Measurements from ENCODE around the gene TNPO1. TPM values are rescaled to one million over a fixed set of nuclear protein-coding genes. Genes with fewer than 3 reads are reported as not detected.

TNPO1 gene
- total and polyA plus RNA-seq, 9 of the 15 experiments (the other 6 are each of a cell fraction or from before 2014, with no cell fraction given), result 20.8 to 176 (median 97.9) TPM

- no TSS peak for BruUV-seq (replicated peaks)
- H3K4me2 ChIP-seq (ENCODE audit: insufficient read depth, low read length), result no peak overlapping the region
- no peaks in the 10 kb centered on the region for H4K20me1 ChIP-seq (replicated peaks; ENCODE audit: control insufficient read depth, insufficient read depth, low read length)
- H3K9ac ChIP-seq (ENCODE audit: insufficient read depth in 1 of 2, low read depth in 2 of 2, low read length in 2 of 2), result no peak overlapping the region
- no peaks in the 10 kb centered on the region; a peak in 2 of 5 replicates for H3K27me3 ChIP-seq (ENCODE audit: control insufficient read depth in 2 of 2, insufficient read depth in 2 of 2, low read length in 2 of 2)
- ATAC-seq (no peak), DNase-seq (ENCODE audit: extremely low read depth in 1 of 4, low spot score in 3 of 4) (no peak), FAIRE-seq (no peak)
- ChIA-PET CTCF (ENCODE audit: low intra/inter-chr PET ratio) (no interaction called here), POLR2A (no interaction called here)
- no peak for TF ChIP-seq ZNF785 (CRISPR knock-in tag; IDR thresholded peaks at IDR 0.05)
- TF ChIP-seq, protein P1, sequence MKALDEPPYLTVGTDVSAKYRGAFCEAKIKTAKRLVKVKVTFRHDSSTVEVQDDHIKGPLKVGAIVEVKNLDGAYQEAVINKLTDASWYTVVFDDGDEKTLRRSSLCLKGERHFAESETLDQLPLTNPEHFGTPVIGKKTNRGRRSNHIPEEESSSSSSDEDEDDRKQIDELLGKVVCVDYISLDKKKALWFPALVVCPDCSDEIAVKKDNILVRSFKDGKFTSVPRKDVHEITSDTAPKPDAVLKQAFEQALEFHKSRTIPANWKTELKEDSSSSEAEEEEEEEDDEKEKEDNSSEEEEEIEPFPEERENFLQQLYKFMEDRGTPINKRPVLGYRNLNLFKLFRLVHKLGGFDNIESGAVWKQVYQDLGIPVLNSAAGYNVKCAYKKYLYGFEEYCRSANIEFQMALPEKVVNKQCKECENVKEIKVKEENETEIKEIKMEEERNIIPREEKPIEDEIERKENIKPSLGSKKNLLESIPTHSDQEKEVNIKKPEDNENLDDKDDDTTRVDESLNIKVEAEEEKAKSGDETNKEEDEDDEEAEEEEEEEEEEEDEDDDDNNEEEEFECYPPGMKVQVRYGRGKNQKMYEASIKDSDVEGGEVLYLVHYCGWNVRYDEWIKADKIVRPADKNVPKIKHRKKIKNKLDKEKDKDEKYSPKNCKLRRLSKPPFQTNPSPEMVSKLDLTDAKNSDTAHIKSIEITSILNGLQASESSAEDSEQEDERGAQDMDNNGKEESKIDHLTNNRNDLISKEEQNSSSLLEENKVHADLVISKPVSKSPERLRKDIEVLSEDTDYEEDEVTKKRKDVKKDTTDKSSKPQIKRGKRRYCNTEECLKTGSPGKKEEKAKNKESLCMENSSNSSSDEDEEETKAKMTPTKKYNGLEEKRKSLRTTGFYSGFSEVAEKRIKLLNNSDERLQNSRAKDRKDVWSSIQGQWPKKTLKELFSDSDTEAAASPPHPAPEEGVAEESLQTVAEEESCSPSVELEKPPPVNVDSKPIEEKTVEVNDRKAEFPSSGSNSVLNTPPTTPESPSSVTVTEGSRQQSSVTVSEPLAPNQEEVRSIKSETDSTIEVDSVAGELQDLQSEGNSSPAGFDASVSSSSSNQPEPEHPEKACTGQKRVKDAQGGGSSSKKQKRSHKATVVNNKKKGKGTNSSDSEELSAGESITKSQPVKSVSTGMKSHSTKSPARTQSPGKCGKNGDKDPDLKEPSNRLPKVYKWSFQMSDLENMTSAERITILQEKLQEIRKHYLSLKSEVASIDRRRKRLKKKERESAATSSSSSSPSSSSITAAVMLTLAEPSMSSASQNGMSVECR (CRISPR knock-in tag; IDR thresholded peaks at IDR 0.05), result no peak
- TF ChIP-seq BCL6 (CRISPR knock-in tag; IDR thresholded peaks at IDR 0.05), result no peak
- TF ChIP-seq NEUROD1 (IDR thresholded peaks at IDR 0.05; ENCODE audit: borderline replicate concordance, low read depth, low read length, partially characterized antibody), result no peak
- TF ChIP-seq ZNF764 (CRISPR knock-in tag; IDR thresholded peaks at IDR 0.05; ENCODE audit: low read depth), result no peak
- TF ChIP-seq FOXP1 (CRISPR knock-in tag; IDR thresholded peaks at IDR 0.05), result no peak
- TF ChIP-seq, protein P2, sequence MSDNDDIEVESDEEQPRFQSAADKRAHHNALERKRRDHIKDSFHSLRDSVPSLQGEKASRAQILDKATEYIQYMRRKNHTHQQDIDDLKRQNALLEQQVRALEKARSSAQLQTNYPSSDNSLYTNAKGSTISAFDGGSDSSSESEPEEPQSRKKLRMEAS (CRISPR knock-in tag; IDR thresholded peaks at IDR 0.05), result no peak
- TF ChIP-seq ARNT (IDR thresholded peaks at IDR 0.05), result no peak
- no peak for TF ChIP-seq HEY1 (CRISPR knock-in tag; IDR thresholded peaks at IDR 0.05; ENCODE audit: borderline replicate concordance)
- no peak for TF ChIP-seq PML (IDR thresholded peaks at IDR 0.05; ENCODE audit: low read length)
- no peak for TF ChIP-seq CBX5 (IDR thresholded peaks at IDR 0.05; ENCODE audit: borderline replicate concordance, low read depth)
- TF ChIP-seq BCOR (IDR thresholded peaks at IDR 0.05), result no peak
- intact Hi-C loops (cut with micrococcal nuclease), result loop anchor here (10.0 kb wide), 1 partner anchor 287 kb away; no protein-coding TSS in a partner anchor
- no peaks in the 10 kb centered on the region for H3K9me1 ChIP-seq (ENCODE audit: control insufficient read depth, insufficient read depth, low read length)
- no peaks in the 10 kb centered on the region for H3K9me3 ChIP-seq (replicated peaks; ENCODE audit: control insufficient read depth, insufficient read depth, low read depth, low read length)
- no peaks in the 10 kb centered on the region for H3K36me3 ChIP-seq (ENCODE audit: control insufficient read depth, insufficient read depth, low read length)
- H3K79me2 ChIP-seq (ENCODE audit: control insufficient read depth, insufficient read depth, low read length), result no peaks in the 10 kb centered on the region
- 4% methylated on average over 1 of the region's 1 CpG for WGBS (ENCODE audit: insufficient coverage, low coverage, missing lambda C conversion rate)
- peaks cover 0 to 10% of the 10 kb centered on the region in 2 experiments; a peak in 1 of 5 replicates for H3K4me1 ChIP-seq (replicated peaks in 1 of 2; ENCODE audit: control insufficient read depth in 2 of 2, insufficient read depth in 2 of 2, low read length in 2 of 2)
- no peak overlapping the region for H3K27ac ChIP-seq (ENCODE audit: extremely low read depth, low read depth, low read length)
- H2AFZ ChIP-seq (ENCODE audit: low read depth, low read length), result no peak overlapping the region
- in situ Hi-C loops (cut with MboI), result no loop called here
- no peak overlapping the region for H3K4me3 ChIP-seq
Observed at GRCh38 chr5:72811849-72812248, 4.6 kb upstream of the TNPO1 start.
